ENCODE measurements around the gene PTPN22. TPM values are rescaled to one million over a fixed set of nuclear protein-coding genes. Genes with fewer than 3 reads are reported as not detected.

Gene PTPN22
- total RNA-seq, 1 donor from 2014 or later, result 2.3 TPM

- TF ChIP-seq CTCF (IDR thresholded peaks at IDR 0.05), result no peak
- Histone ChIP-seq H3K4me3 (no peak overlapping the region), H3K27ac (no peak overlapping the region), H3K36me3 (no peaks in the 10 kb centered on the region), H3K9me3 (no peaks in the 10 kb centered on the region), H3K4me1 (no peaks in the 10 kb centered on the region), H3K27me3 (no peaks in the 10 kb centered on the region)
- intact Hi-C loops (cut with DNase I), result no loop called here
- no peak for DNase-seq (ENCODE audit: low spot score in 2 of 2)
Measured at GRCh38 chr1:113818578-113818977, 52.9 kb downstream of the PTPN22 start.

GRCh38 chr1:113813218-113813617 is 58.3 kb downstream of the PTPN22 start:
- peak overlapping the region in 1 of 2 donors; percentile 91 for H3K4me3 ChIP-seq
- H3K27ac ChIP-seq, result peak overlapping the region in 1 of 2 donors; percentile 77
- TF ChIP-seq CTCF (IDR thresholded peaks at IDR 0.05), result no peak

GRCh38 chr1:113812661-113813135 is 58.8 kb downstream of the PTPN22 start:
- H3K27me3 ChIP-seq, result no peaks in the 10 kb centered on the region
- H3K9me3 ChIP-seq, result no peaks in the 10 kb centered on the region
- TF ChIP-seq CTCF (IDR thresholded peaks at IDR 0.05), result peak in 1 of 3 experiments; percentile 3
- no peak for DNase-seq (ENCODE audit: low spot score in 2 of 2)
- H3K27ac ChIP-seq, result peak overlapping the region; percentile 76 to 77
- H3K4me1 ChIP-seq, result peaks cover 0 to 5% of the 10 kb centered on the region in 2 donors
- intact Hi-C loops (cut with DNase I), result loop anchor here (1.0 to 5.0 kb wide), 6 partner anchors 53 to 1095 kb away; partner anchors contain the start of genes DCLRE1B, HIPK1, MAGI3 and PHTF1
- no peaks in the 10 kb centered on the region for H3K36me3 ChIP-seq
- H3K4me3 ChIP-seq, result peak overlapping the region; percentile 34 to 91

More at GRCh38 chr1:113813218-113813617, 58.3 kb downstream of the PTPN22 start:
- H3K9me3 ChIP-seq, result no peaks in the 10 kb centered on the region
- intact Hi-C loops (cut with DNase I), result loop anchor here (2.0 to 5.0 kb wide), 2 partner anchors 422 to 1096 kb away; partner anchors contain the start of genes MAGI3 and PPM1J
- DNase-seq (ENCODE audit: low spot score in 2 of 2), result no peak
- H3K27me3 ChIP-seq, result no peaks in the 10 kb centered on the region
- peaks cover 0 to 5% of the 10 kb centered on the region in 2 donors for H3K4me1 ChIP-seq
- H3K36me3 ChIP-seq, result no peaks in the 10 kb centered on the region

GRCh38 chr1:113811888-113812660 is 59.4 kb downstream of the PTPN22 start, which contains the start of gene RSBN1:
Gene RSBN1, minus strand, starts transcription at chr1:113812476. Its CDS starts 64 bp downstream, at chr1:113812412.
- Histone ChIP-seq H3K4me1 (peaks cover 0 to 5% of the 10 kb centered on the region in 2 donors), H3K36me3 (no peaks in the 10 kb centered on the region), H3K27ac (peak within 1 kb of the TSS; percentile 95 to 97), H3K4me3 (peak within 1 kb of the TSS; percentile 82 to 91), H3K9me3 (no peaks in the 10 kb centered on the region), H3K27me3 (no peaks in the 10 kb centered on the region)
- TF ChIP-seq CTCF (IDR thresholded peaks at IDR 0.05), result peak in 1 of 3 experiments; percentile 7
- intact Hi-C loops (cut with DNase I), result loop anchor here (1.0 to 5.0 kb wide), 6 partner anchors 53 to 1095 kb away; partner anchors contain the start of genes DCLRE1B, HIPK1, MAGI3 and PHTF1
- DNase-seq (ENCODE audit: low spot score in 2 of 2), result peak; percentile 99 to 100

GRCh38 chr1:113811156-113811887 is 60.2 kb downstream of the PTPN22 start:
- peak overlapping the region; percentile 95 to 97 for H3K27ac ChIP-seq
- no peaks in the 10 kb centered on the region for H3K27me3 ChIP-seq
- no peaks in the 10 kb centered on the region for H3K9me3 ChIP-seq
- no peaks in the 10 kb centered on the region for H3K36me3 ChIP-seq
- TF ChIP-seq CTCF (IDR thresholded peaks at IDR 0.05), result no peak
- peaks cover 0 to 5% of the 10 kb centered on the region in 2 donors for H3K4me1 ChIP-seq
- peak overlapping the region; percentile 82 to 91 for H3K4me3 ChIP-seq
- no peak for DNase-seq (ENCODE audit: low spot score in 2 of 2)
- intact Hi-C loops (cut with DNase I), result loop anchor here (5.0 kb wide), 1 partner anchor 1094 kb away; the partner anchor contains the start of gene PPM1J
